Neuronal stem cell (in vitro differentiated cells): ENCODE data around the gene GPRASP2.
"Not testable (repeated sequence)": the region's sequence is repeated elsewhere in the genome, so short reads cannot be mapped to it uniquely, and the experiment has no call there.

ENCODE experiments used
- DNase-seq: peaks from one replicate; pipeline ENCODE4 v3.0.0-alpha.2; 2013; ENCODE audit warnings: low spot score
- H2AFZ ChIP-seq: one replicate; pipeline ENCODE4 v1.6.1; 2013; ENCODE audit warnings: mild to moderate bottlenecking, low read length, inconsistent platforms
- H2AK5ac ChIP-seq: 2 replicates; pipeline ENCODE4 v1.6.1; 2013; ENCODE audit warnings: low read depth, mild to moderate bottlenecking, inconsistent platforms, low read length, moderate library complexity, mixed read lengths
- H2BK120ac ChIP-seq: 2 replicates; pipeline ENCODE4 v1.6.1; 2013; ENCODE audit warnings: low read depth, mild to moderate bottlenecking, inconsistent platforms, low read length, moderate library complexity, mixed read lengths
- H2BK12ac ChIP-seq: one replicate; pipeline ENCODE4 v1.6.1; 2013; ENCODE audit warnings: low read length, inconsistent platforms
- H2BK15ac ChIP-seq: 2 replicates; pipeline ENCODE4 v1.6.1; 2013; ENCODE audit warnings: mild to moderate bottlenecking, low read length, inconsistent platforms, mixed read lengths
- H2BK5ac ChIP-seq: one replicate; pipeline ENCODE4 v1.6.1; 2013; ENCODE audit warnings: inconsistent platforms, mild to moderate bottlenecking, low read length, moderate library complexity
- H3K14ac ChIP-seq: one replicate; pipeline ENCODE4 v1.6.1; 2013; ENCODE audit warnings: low read length, inconsistent platforms
- H3K18ac ChIP-seq: 2 replicates; pipeline ENCODE4 v1.6.1; 2013; ENCODE audit warnings: low read length, inconsistent platforms
- H3K23ac ChIP-seq: 2 replicates; pipeline ENCODE4 v1.6.1; 2013; ENCODE audit warnings: low read depth, mild to moderate bottlenecking, mixed read lengths, low read length, inconsistent platforms; ENCODE audit not compliant: poor library complexity
- H3K27ac ChIP-seq: replicated peaks from 3 replicates; pipeline ENCODE4 v1.5.1; 2013; ENCODE audit warnings: low read length, inconsistent platforms
- H3K27me3 ChIP-seq, 3 experiments: 2 replicates each; pipeline ENCODE4 v1.6.1; 2013; ENCODE audit warnings: low read length in 3 of 3, mild to moderate bottlenecking in 2 of 3, inconsistent platforms in 1 of 3, low read depth in 1 of 3, mixed read lengths in 1 of 3, moderate library complexity in 1 of 3; ENCODE audit not compliant: control insufficient read depth in 3 of 3, insufficient read depth in 3 of 3
- H3K36me3 ChIP-seq, 2 donors: replicated peaks in 1 of 2; 2 replicates each; pipeline ENCODE4 v1.6.1; 2013; ENCODE audit warnings: low read length in 2 of 2; ENCODE audit not compliant: control insufficient read depth in 2 of 2, insufficient read depth in 2 of 2
- H3K4ac ChIP-seq: 2 replicates; pipeline ENCODE4 v1.6.1; 2013; ENCODE audit warnings: inconsistent platforms, mild to moderate bottlenecking, low read length, moderate library complexity
- H3K4me1 ChIP-seq, 2 donors: 1 replicate in 1 of 2; 2 replicates in 1 of 2; pipeline ENCODE4 v1.6.1; 2013; ENCODE audit warnings: low read length in 2 of 2, low read depth in 1 of 2; ENCODE audit not compliant: control insufficient read depth in 2 of 2, insufficient read depth in 1 of 2
- H3K4me2 ChIP-seq: one replicate; pipeline ENCODE4 v1.6.1; 2013; ENCODE audit warnings: mild to moderate bottlenecking, low read length, inconsistent platforms; ENCODE audit not compliant: insufficient read depth, poor library complexity, severe bottlenecking
- H3K4me3 ChIP-seq, 2 donors: 2 replicates each; pipeline ENCODE4 v1.5.1; 2013; ENCODE audit warnings: low read length in 2 of 2, mild to moderate bottlenecking in 2 of 2, inconsistent platforms in 1 of 2, moderate library complexity in 1 of 2
- H3K79me1 ChIP-seq: one replicate; pipeline ENCODE4 v1.6.1; 2013; ENCODE audit warnings: low read depth, mild to moderate bottlenecking, inconsistent platforms, low read length, moderate library complexity
- H3K9ac ChIP-seq: one replicate; pipeline ENCODE4 v1.6.1; 2013; ENCODE audit warnings: mild to moderate bottlenecking, low read depth, low read length, inconsistent platforms; ENCODE audit not compliant: poor library complexity
- H3K9me3 ChIP-seq, 2 donors: replicated peaks in 1 of 2; 2 replicates each; pipeline versions ENCODE3 to v1.6.1; 2013; ENCODE audit warnings: low read length in 2 of 2, mild to moderate bottlenecking in 2 of 2, inconsistent platforms in 1 of 2, low read depth in 1 of 2, mixed read lengths in 1 of 2, moderate library complexity in 1 of 2; ENCODE audit not compliant: control insufficient read depth in 2 of 2, insufficient read depth in 1 of 2
- H4K8ac ChIP-seq: one replicate; pipeline ENCODE4 v1.6.1; 2013; ENCODE audit warnings: low read depth, mild to moderate bottlenecking, inconsistent platforms, low read length, moderate library complexity
- H4K91ac ChIP-seq: one replicate; pipeline ENCODE4 v1.6.1; 2013; ENCODE audit warnings: low read length, low read depth, mild to moderate bottlenecking, inconsistent platforms; ENCODE audit not compliant: poor library complexity
- WGBS, 2 donors: extraction: QIAGEN DNeasy Blood & Tissue Kit; methylation state at CpG; one replicate each; pipeline ENCODE4 v1.1.7; 2013; ENCODE audit warnings: missing lambda C conversion rate in 2 of 2, mixed read lengths in 1 of 2; ENCODE audit not compliant: insufficient read length in 2 of 2, insufficient replicate concordance in 1 of 2; ENCODE audit errors: extremely low coverage in 2 of 2; 5-methylcytosine and 5-hydroxymethylcytosine counted together

GPRASP2 gene

GRCh38 chrX:102672856-102673255 lies 39.4 kb upstream of the GPRASP2 start:
- no peak overlapping the region for H2AK5ac ChIP-seq
- no peak overlapping the region for H2BK5ac ChIP-seq
- H3K4me1 ChIP-seq, result no peaks in the 10 kb centered on the region
- no peak overlapping the region for H3K18ac ChIP-seq
- no peak overlapping the region for H3K4me3 ChIP-seq
- no peak overlapping the region for H3K23ac ChIP-seq
- no peaks in the 10 kb centered on the region for H3K27me3 ChIP-seq
- no peak overlapping the region for H2BK120ac ChIP-seq
- H4K8ac ChIP-seq, result no peak overlapping the region
- DNase-seq, result no peak
- H3K36me3 ChIP-seq, result peaks cover 0 to 1% of the 10 kb centered on the region in 2 donors
- H3K14ac ChIP-seq, result no peak overlapping the region
- no peaks in the 10 kb centered on the region for H3K79me1 ChIP-seq
- no peak overlapping the region for H3K4ac ChIP-seq
- H3K9me3 ChIP-seq, result no peaks in the 10 kb centered on the region
- no CpG with 5 or more reads among the region's 3 CpGs for WGBS, 2 donors
- H3K9ac ChIP-seq, result no peak overlapping the region
- no peak overlapping the region for H2BK15ac ChIP-seq
- H2AFZ ChIP-seq, result no peak overlapping the region
- no peak overlapping the region for H3K4me2 ChIP-seq
- no peak overlapping the region for H3K27ac ChIP-seq
- no peak overlapping the region for H2BK12ac ChIP-seq
- H4K91ac ChIP-seq, result no peak overlapping the region

GRCh38 chrX:102677479-102677878 lies 34.8 kb upstream of the GPRASP2 start:
- H3K9ac ChIP-seq, H3K27me3 ChIP-seq, H3K4ac ChIP-seq, H3K27ac ChIP-seq, H3K23ac ChIP-seq, DNase-seq, H3K4me1 ChIP-seq, H3K18ac ChIP-seq, H2AK5ac ChIP-seq, H3K4me3 ChIP-seq, H2BK5ac ChIP-seq, H4K8ac ChIP-seq, H3K36me3 ChIP-seq, H4K91ac ChIP-seq, H3K79me1 ChIP-seq, H3K4me2 ChIP-seq, H2BK12ac ChIP-seq, H2BK15ac ChIP-seq, H2AFZ ChIP-seq, H2BK120ac ChIP-seq, H3K14ac ChIP-seq: not testable (repeated sequence)
- no CpG with 5 or more reads among the region's 1 CpG for WGBS, 2 donors
- peaks cover 0 to 11% of the 10 kb centered on the region in 2 donors for H3K9me3 ChIP-seq

- H2BK15ac ChIP-seq, result no peak overlapping the region
- H3K4me3 ChIP-seq, result no peak overlapping the region
- H2BK120ac ChIP-seq, result no peak overlapping the region
- no peaks in the 10 kb centered on the region for H3K79me1 ChIP-seq
- no peak overlapping the region for H3K18ac ChIP-seq
- no peak overlapping the region for H3K27ac ChIP-seq
- no peak overlapping the region for H3K9ac ChIP-seq
- H3K23ac ChIP-seq, result no peak overlapping the region
- H2AFZ ChIP-seq, result no peak overlapping the region
- no peak overlapping the region for H2BK5ac ChIP-seq
- H3K27me3 ChIP-seq, result no peaks in the 10 kb centered on the region
- H3K4me1 ChIP-seq, result no peaks in the 10 kb centered on the region
- no peak overlapping the region for H3K4me2 ChIP-seq
- no peaks in the 10 kb centered on the region for H3K36me3 ChIP-seq
- H3K4ac ChIP-seq, result no peak overlapping the region
- no peak overlapping the region for H2AK5ac ChIP-seq
- no peak for DNase-seq
- no peak overlapping the region for H3K14ac ChIP-seq
- H3K9me3 ChIP-seq, result peaks cover 0 to 11% of the 10 kb centered on the region in 2 donors
- no peak overlapping the region for H2BK12ac ChIP-seq
- no CpG with 5 or more reads among the region's 2 CpGs for WGBS, 2 donors
- no peak overlapping the region for H4K91ac ChIP-seq
- no peak overlapping the region for H4K8ac ChIP-seq
Measured at GRCh38 chrX:102684772-102685520, 27.3 kb upstream of the GPRASP2 start.

GRCh38 chrX:102694749-102695148 lies 17.5 kb upstream of the GPRASP2 start:
- H2BK15ac ChIP-seq, result no peak overlapping the region
- H3K27me3 ChIP-seq, result no peaks in the 10 kb centered on the region
- H2AFZ ChIP-seq, result no peak overlapping the region
- H3K14ac ChIP-seq, result no peak overlapping the region
- peaks cover 0 to 3% of the 10 kb centered on the region in 2 donors for H3K9me3 ChIP-seq
- H3K4me2 ChIP-seq, result no peak overlapping the region
- H4K91ac ChIP-seq, result no peak overlapping the region
- no peak overlapping the region for H3K4me3 ChIP-seq
- WGBS, 2 donors, result no CpG with 5 or more reads among the region's 3 CpGs
- H3K4ac ChIP-seq, result no peak overlapping the region
- H3K79me1 ChIP-seq, result no peaks in the 10 kb centered on the region
- H3K27ac ChIP-seq, result no peak overlapping the region
- DNase-seq, result no peak
- H3K4me1 ChIP-seq, result no peaks in the 10 kb centered on the region
- H2BK12ac ChIP-seq, result no peak overlapping the region
- H3K23ac ChIP-seq, result no peak overlapping the region
- H3K18ac ChIP-seq, result no peak overlapping the region
- H2BK5ac ChIP-seq, result no peak overlapping the region
- H3K9ac ChIP-seq, result no peak overlapping the region
- H2BK120ac ChIP-seq, result no peak overlapping the region
- H2AK5ac ChIP-seq, result no peak overlapping the region
- no peak overlapping the region for H4K8ac ChIP-seq
- no peaks in the 10 kb centered on the region for H3K36me3 ChIP-seq
